ENCODE results near the gene CALHM3.
A peak's percentile ranks its signal among the peaks of the same experiment; 100 is the strongest.

Gene CALHM3

GRCh38 chr10:103473261-103473671, 5.8 kb downstream of the CALHM3 start:
- TF ChIP-seq POLR2A (IDR thresholded peaks at IDR 0.05; ENCODE audit: low read length) (no peak), GATA1 (IDR thresholded peaks at IDR 0.05; ENCODE audit: low read depth, low read length) (no peak)
- DNase-seq = no peak

GRCh38 chr10:103472005-103472404, 7.0 kb downstream of the CALHM3 start:
- TF ChIP-seq POLR2A (IDR thresholded peaks at IDR 0.05; ENCODE audit: low read length) (no peak), GATA1 (IDR thresholded peaks at IDR 0.05; ENCODE audit: low read depth, low read length) (no peak)
- DNase-seq = no peak

GRCh38 chr10:103470761-103471653, 8.0 kb downstream of the CALHM3 start:
- no peak for TF ChIP-seq GATA1 (IDR thresholded peaks at IDR 0.05; ENCODE audit: low read depth, low read length)
- TF ChIP-seq POLR2A (IDR thresholded peaks at IDR 0.05; ENCODE audit: low read length) = no peak
- peak in 1 of 2 experiments; percentile 27 for DNase-seq

- no peak for TF ChIP-seq POLR2A (IDR thresholded peaks at IDR 0.05; ENCODE audit: low read length)
- TF ChIP-seq GATA1 (IDR thresholded peaks at IDR 0.05; ENCODE audit: low read depth, low read length) = no peak
- no peak for DNase-seq
Observed at GRCh38 chr10:103469201-103469600, 9.8 kb downstream of the CALHM3 start.

- no peak for DNase-seq
- TF ChIP-seq POLR2A (IDR thresholded peaks at IDR 0.05; ENCODE audit: low read length) (no peak), GATA1 (IDR thresholded peaks at IDR 0.05; ENCODE audit: low read depth, low read length) (no peak)
Observed at GRCh38 chr10:103467406-103467805, 11.6 kb downstream of the CALHM3 start.

GRCh38 chr10:103466734-103467133, 12.3 kb downstream of the CALHM3 start:
- no peak for DNase-seq

GRCh38 chr10:103465411-103466179, 13.4 kb downstream of the CALHM3 start:
- TF ChIP-seq POLR2A (IDR thresholded peaks at IDR 0.05; ENCODE audit: low read length) (no peak), GATA1 (IDR thresholded peaks at IDR 0.05; ENCODE audit: low read depth, low read length) (no peak)

More at GRCh38 chr10:103466734-103467133, 12.3 kb downstream of the CALHM3 start:
- TF ChIP-seq GATA1 (IDR thresholded peaks at IDR 0.05; ENCODE audit: low read depth, low read length) (no peak), POLR2A (IDR thresholded peaks at IDR 0.05; ENCODE audit: low read length) (no peak)

GRCh38 chr10:103463499-103463898, 15.5 kb downstream of the CALHM3 start:
- TF ChIP-seq GATA1 (IDR thresholded peaks at IDR 0.05; ENCODE audit: low read depth, low read length) (no peak), POLR2A (IDR thresholded peaks at IDR 0.05; ENCODE audit: low read length) (no peak)

More at GRCh38 chr10:103465411-103466179, 13.4 kb downstream of the CALHM3 start:
- DNase-seq = no peak

GRCh38 chr10:103459615-103460014, 19.4 kb downstream of the CALHM3 start:
- TF ChIP-seq GATA1 (IDR thresholded peaks at IDR 0.05; ENCODE audit: low read depth, low read length) (no peak), POLR2A (IDR thresholded peaks at IDR 0.05; ENCODE audit: low read length) (no peak)

More at GRCh38 chr10:103463499-103463898, 15.5 kb downstream of the CALHM3 start:
- no peak for DNase-seq

GRCh38 chr10:103458720-103459119, 20.3 kb downstream of the CALHM3 start, which contains the start of gene CALHM1:
Gene CALHM1 (minus strand): TSS chr10:103458900. CDS start chr10:103458751, 149 bp downstream.
- TF ChIP-seq POLR2A (IDR thresholded peaks at IDR 0.05; ENCODE audit: low read length) = no peak
- no peak for TF ChIP-seq GATA1 (IDR thresholded peaks at IDR 0.05; ENCODE audit: low read depth, low read length)
- no peak for DNase-seq

More at GRCh38 chr10:103459615-103460014, 19.4 kb downstream of the CALHM3 start:
- DNase-seq = no peak

- DNase-seq = no peak
- TF ChIP-seq GATA1 (IDR thresholded peaks at IDR 0.05; ENCODE audit: low read depth, low read length) (no peak), POLR2A (IDR thresholded peaks at IDR 0.05; ENCODE audit: low read length) (no peak)
Observed at GRCh38 chr10:103457896-103458583, 21.0 kb downstream of the CALHM3 start.

GRCh38 chr10:103457176-103457712, 21.8 kb downstream of the CALHM3 start:
- no peak for DNase-seq
- TF ChIP-seq POLR2A (IDR thresholded peaks at IDR 0.05; ENCODE audit: low read length) = no peak

- no peak for TF ChIP-seq POLR2A (IDR thresholded peaks at IDR 0.05; ENCODE audit: low read length)
- no peak for TF ChIP-seq GATA1 (IDR thresholded peaks at IDR 0.05; ENCODE audit: low read depth, low read length)
- no peak for DNase-seq
Observed at GRCh38 chr10:103456074-103456660, 22.9 kb downstream of the CALHM3 start.
